Right lobe of liver (tissue), 6 donors: ENCODE results near the gene MNS1. TPM values are rescaled to one million over a fixed set of nuclear protein-coding genes. Genes with fewer than 3 reads are reported as not detected.

ENCODE experiments used
- ATAC-seq, 4 donors: fragments of 200-7000 bp; cut with Tn5 transposase; one replicate each; pipeline ENCODE4 v1.9.1; 2020; ENCODE audit warnings: mild to moderate bottlenecking in 4 of 4, moderate library complexity in 4 of 4
- DNase-seq, 3 donors: peaks; one replicate each; pipeline ENCODE4 v3.0.0-alpha.2; 2020
- H3K27ac ChIP-seq, 3 donors: fragments of 200-600 bp; one replicate each; pipeline ENCODE4 v1.8.0; 2022
- H3K27me3 ChIP-seq, 2 donors: fragments of 200-600 bp; one replicate each; pipeline ENCODE4 v1.8.0; 2022
- H3K36me3 ChIP-seq, 4 donors: fragments of 200-600 bp; sonication (generic) in 1 of 4; one replicate each; pipeline versions ENCODE4 v1.5.1 to v1.8.0; 2017 to 2022; ENCODE audit warnings: control low read depth in 1 of 4
- H3K4me1 ChIP-seq, 4 donors: fragments of 200-600 bp; sonication (generic) in 1 of 4; one replicate each; pipeline versions ENCODE4 v1.5.1 to v1.8.0; 2017 to 2022; ENCODE audit warnings: control low read depth in 1 of 4
- H3K4me3 ChIP-seq, 3 donors: fragments of 200-600 bp; one replicate each; pipeline ENCODE4 v1.8.0; 2022
- H3K9me3 ChIP-seq, 4 donors: fragments of 200-600 bp; sonication (generic) in 1 of 4; one replicate each; pipeline versions ENCODE4 v1.5.1 to v1.8.0; 2017 to 2022; ENCODE audit warnings: control low read depth in 1 of 4
- CTCF ChIP-seq, 4 donors: fragments of 200-600 bp in 3 of 4; fragments of 450-650 bp in 1 of 4; IDR thresholded peaks; one replicate each; pipeline versions ENCODE4 v1.5.1 to v1.8.0; 2016 to 2022; ENCODE audit warnings: antibody characterized with exemption in 4 of 4, mild to moderate bottlenecking in 2 of 4
- POLR2A ChIP-seq: fragments of 450-650 bp; IDR thresholded peaks from one replicate; pipeline ENCODE4 v1.6.1; 2017; ENCODE audit warnings: antibody characterized with exemption, mild to moderate bottlenecking
- WGBS: methylation state at CpG from one replicate; pipeline ENCODE4 v1.1.6; 2018; ENCODE audit warnings: low coverage, low lambda C conversion rate; ENCODE audit not compliant: insufficient coverage; ENCODE audit errors: missing lambda C conversion rate; 5-methylcytosine and 5-hydroxymethylcytosine counted together
- intact Hi-C, 2 donors: fragments of 100-400 bp; cut with DNase I; formaldehyde crosslinking; loops; one replicate each; pipeline versions ENCODE4 v1.11.2 to v1.14.1; 2022
- total RNA-seq, 6 experiments: library from RNA; depleted of rRNA in 2 of 6; stranded (reverse); fragments of >200 nt in 2 of 6; fragmentation: NEBNext Ultra II Directional in 3 of 6; extraction: Animal tissue kit (Norgen Biotek cat#: 25700) in 3 of 6; gene quantifications; one replicate each; pipeline versions ENCODE4 v1.1.0 to v1.2.4, GENCODE V29; 2016 to 2023
- donor health status: DM: no; HTN: yes; CAD: no.
- donor health status: DM: no; HTN: no; CAD: no.
- donor health status: DM: no; HTN: no; CAD: no.
- donor health status: DM: no; HTN: yes; CAD: no.
- donor health status: DM: no; HTN: yes; CAD: no.

Gene MNS1
- total RNA-seq, 6 experiments from 2014 or later: 0.18 to 0.58 (median 0.40) TPM; not detected in 1

GRCh38 chr15:56459096-56459495 is 5.8 kb downstream of the MNS1 start:
- H3K27ac ChIP-seq: no peak overlapping the region
- ATAC-seq: no peak
- H3K27me3 ChIP-seq: no peaks in the 10 kb centered on the region
- H3K36me3 ChIP-seq: no peaks in the 10 kb centered on the region
- intact Hi-C loops: no loop called here
- TF ChIP-seq POLR2A: no peak
- no peak for TF ChIP-seq CTCF (IDR thresholded peaks at IDR 0.05)
- 87% methylated on average over 2 of the region's 2 CpGs for WGBS
- H3K9me3 ChIP-seq: no peaks in the 10 kb centered on the region
- peaks cover 0 to 13% (median 0%) of the 10 kb centered on the region in 4 donors for H3K4me1 ChIP-seq
- no peak for DNase-seq
- H3K4me3 ChIP-seq: no peak overlapping the region

- H3K9me3 ChIP-seq: no peaks in the 10 kb centered on the region
- peak; percentile 49 to 70 (median 51) for ATAC-seq
- peak overlapping the region in 2 of 3 donors; percentile 30 to 51 for H3K27ac ChIP-seq
- H3K36me3 ChIP-seq: no peaks in the 10 kb centered on the region
- WGBS: 19% methylated on average over 3 of the region's 3 CpGs
- no peak for TF ChIP-seq POLR2A
- no peak for TF ChIP-seq CTCF (IDR thresholded peaks at IDR 0.05)
- intact Hi-C loops: no loop called here
- H3K4me3 ChIP-seq: no peak overlapping the region
- H3K4me1 ChIP-seq: peaks cover 0 to 11% (median 0%) of the 10 kb centered on the region in 4 donors
- no peak for DNase-seq
- H3K27me3 ChIP-seq: no peaks in the 10 kb centered on the region
Measured at GRCh38 chr15:56456229-56456628, 8.7 kb downstream of the MNS1 start.

GRCh38 chr15:56454836-56455235 is 10.1 kb downstream of the MNS1 start:
- Histone ChIP-seq H3K4me3 (no peak overlapping the region), H3K36me3 (no peaks in the 10 kb centered on the region), H3K9me3 (no peaks in the 10 kb centered on the region), H3K4me1 (peaks cover 0 to 11% (median 0%) of the 10 kb centered on the region in 4 donors), H3K27ac (no peak overlapping the region), H3K27me3 (no peaks in the 10 kb centered on the region)
- WGBS: 58% methylated on average over 1 of the region's 1 CpG
- DNase-seq (no peak), ATAC-seq (peak in 3 of 4 donors; percentile 33 to 48 (median 44))
- TF ChIP-seq CTCF (IDR thresholded peaks at IDR 0.05): no peak
- TF ChIP-seq POLR2A: no peak
- intact Hi-C loops: no loop called here

- H3K36me3 ChIP-seq: no peaks in the 10 kb centered on the region
- no peaks in the 10 kb centered on the region for H3K9me3 ChIP-seq
- TF ChIP-seq POLR2A (no peak), CTCF (IDR thresholded peaks at IDR 0.05) (no peak)
- no peaks in the 10 kb centered on the region for H3K4me1 ChIP-seq
- 85% methylated on average over 5 of the region's 5 CpGs for WGBS
- ATAC-seq: no peak
- intact Hi-C loops: no loop called here
- H3K4me3 ChIP-seq: no peak overlapping the region
- DNase-seq: no peak
- no peak overlapping the region for H3K27ac ChIP-seq
- H3K27me3 ChIP-seq: no peaks in the 10 kb centered on the region
Measured at GRCh38 chr15:56445746-56446145, 19.2 kb downstream of the MNS1 start.

GRCh38 chr15:56442354-56442753 is 22.6 kb downstream of the MNS1 start:
- Histone ChIP-seq H3K4me3 (no peak overlapping the region), H3K36me3 (no peaks in the 10 kb centered on the region), H3K4me1 (no peaks in the 10 kb centered on the region), H3K27me3 (no peaks in the 10 kb centered on the region), H3K27ac (no peak overlapping the region), H3K9me3 (no peaks in the 10 kb centered on the region)
- WGBS: 93% methylated on average over 3 of the region's 3 CpGs
- no peak for TF ChIP-seq POLR2A
- no peak for TF ChIP-seq CTCF (IDR thresholded peaks at IDR 0.05)
- no peak for DNase-seq
- no peak for ATAC-seq
- intact Hi-C loops: no loop called here
